ENCODE results near the gene VCP.

VCP gene

GRCh38 chr9:35114113-35114839 is 41.9 kb upstream of the VCP start:
- peak; percentile 98 for DNase-seq

DNA sequence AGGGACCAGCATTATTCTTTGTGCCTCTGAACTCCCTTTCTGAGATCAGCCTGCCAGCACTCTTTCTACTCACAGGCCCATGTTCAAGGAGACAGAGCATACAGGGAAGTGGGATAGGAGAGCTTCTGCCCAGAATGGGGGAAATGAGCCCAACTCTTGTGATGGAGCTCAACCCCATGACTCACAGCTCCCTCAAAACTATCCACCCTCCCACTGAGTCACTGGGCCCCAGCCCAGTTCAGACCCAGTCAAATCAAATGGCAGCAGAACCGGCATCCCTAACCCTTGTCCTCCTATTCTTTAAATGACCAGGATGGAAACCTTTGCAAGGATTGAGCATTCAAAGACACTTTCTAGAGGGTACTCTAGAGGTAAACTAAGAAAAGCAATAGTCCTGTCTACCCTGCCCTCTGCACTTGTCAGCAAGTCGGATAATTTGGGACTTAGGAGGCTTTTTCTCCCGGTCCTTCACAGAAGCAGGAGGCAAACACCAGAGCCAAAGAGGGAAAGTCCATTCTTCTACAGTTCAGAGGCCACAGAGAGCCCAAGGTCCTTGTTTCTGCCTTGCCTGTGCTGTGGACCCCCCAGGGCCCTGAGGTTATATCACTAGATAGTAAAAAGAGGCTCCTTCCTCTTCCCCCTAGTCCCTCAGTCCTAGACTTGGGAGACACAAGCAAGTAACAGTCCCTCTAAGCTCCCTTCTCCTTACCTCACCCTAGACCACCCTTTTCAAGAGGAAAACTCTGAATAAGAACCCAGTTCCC is 40.0 kb upstream of the VCP start:
- no peaks in the 10 kb centered on the region for H3K27me3 ChIP-seq (replicated peaks)
- peak; percentile 32 for DNase-seq
- H3K36me3 ChIP-seq (replicated peaks) = peaks cover 11% of the 10 kb centered on the region
- in situ Hi-C loops (cut with HindIII; ENCODE audit: low pct_ligation_motif_present, low sequenced_read_pairs) = no loop called here
- H3K27ac ChIP-seq = peak overlapping the region; percentile 87
- peak overlapping the region; percentile 18 for H3K4me3 ChIP-seq (ENCODE audit: low read depth, low read length)
- TF ChIP-seq, protein P1, sequence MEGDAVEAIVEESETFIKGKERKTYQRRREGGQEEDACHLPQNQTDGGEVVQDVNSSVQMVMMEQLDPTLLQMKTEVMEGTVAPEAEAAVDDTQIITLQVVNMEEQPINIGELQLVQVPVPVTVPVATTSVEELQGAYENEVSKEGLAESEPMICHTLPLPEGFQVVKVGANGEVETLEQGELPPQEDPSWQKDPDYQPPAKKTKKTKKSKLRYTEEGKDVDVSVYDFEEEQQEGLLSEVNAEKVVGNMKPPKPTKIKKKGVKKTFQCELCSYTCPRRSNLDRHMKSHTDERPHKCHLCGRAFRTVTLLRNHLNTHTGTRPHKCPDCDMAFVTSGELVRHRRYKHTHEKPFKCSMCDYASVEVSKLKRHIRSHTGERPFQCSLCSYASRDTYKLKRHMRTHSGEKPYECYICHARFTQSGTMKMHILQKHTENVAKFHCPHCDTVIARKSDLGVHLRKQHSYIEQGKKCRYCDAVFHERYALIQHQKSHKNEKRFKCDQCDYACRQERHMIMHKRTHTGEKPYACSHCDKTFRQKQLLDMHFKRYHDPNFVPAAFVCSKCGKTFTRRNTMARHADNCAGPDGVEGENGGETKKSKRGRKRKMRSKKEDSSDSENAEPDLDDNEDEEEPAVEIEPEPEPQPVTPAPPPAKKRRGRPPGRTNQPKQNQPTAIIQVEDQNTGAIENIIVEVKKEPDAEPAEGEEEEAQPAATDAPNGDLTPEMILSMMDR (IDR thresholded peaks at IDR 0.05; ENCODE audit: low read depth, low read length, missing control alignments) = no peak

More at GRCh38 chr9:35114113-35114839, 41.9 kb upstream of the VCP start:
- Histone ChIP-seq H3K4me3 (ENCODE audit: low read depth, low read length) (peak overlapping the region; percentile 94), H3K36me3 (replicated peaks) (no peaks in the 10 kb centered on the region), H3K27me3 (replicated peaks) (no peaks in the 10 kb centered on the region), H3K27ac (peak overlapping the region; percentile 89)
- in situ Hi-C loops (cut with HindIII; ENCODE audit: low pct_ligation_motif_present, low sequenced_read_pairs) = no loop called here
- TF ChIP-seq, protein P1 (IDR thresholded peaks at IDR 0.05; ENCODE audit: low read depth, low read length, missing control alignments) = no peak

DNA sequence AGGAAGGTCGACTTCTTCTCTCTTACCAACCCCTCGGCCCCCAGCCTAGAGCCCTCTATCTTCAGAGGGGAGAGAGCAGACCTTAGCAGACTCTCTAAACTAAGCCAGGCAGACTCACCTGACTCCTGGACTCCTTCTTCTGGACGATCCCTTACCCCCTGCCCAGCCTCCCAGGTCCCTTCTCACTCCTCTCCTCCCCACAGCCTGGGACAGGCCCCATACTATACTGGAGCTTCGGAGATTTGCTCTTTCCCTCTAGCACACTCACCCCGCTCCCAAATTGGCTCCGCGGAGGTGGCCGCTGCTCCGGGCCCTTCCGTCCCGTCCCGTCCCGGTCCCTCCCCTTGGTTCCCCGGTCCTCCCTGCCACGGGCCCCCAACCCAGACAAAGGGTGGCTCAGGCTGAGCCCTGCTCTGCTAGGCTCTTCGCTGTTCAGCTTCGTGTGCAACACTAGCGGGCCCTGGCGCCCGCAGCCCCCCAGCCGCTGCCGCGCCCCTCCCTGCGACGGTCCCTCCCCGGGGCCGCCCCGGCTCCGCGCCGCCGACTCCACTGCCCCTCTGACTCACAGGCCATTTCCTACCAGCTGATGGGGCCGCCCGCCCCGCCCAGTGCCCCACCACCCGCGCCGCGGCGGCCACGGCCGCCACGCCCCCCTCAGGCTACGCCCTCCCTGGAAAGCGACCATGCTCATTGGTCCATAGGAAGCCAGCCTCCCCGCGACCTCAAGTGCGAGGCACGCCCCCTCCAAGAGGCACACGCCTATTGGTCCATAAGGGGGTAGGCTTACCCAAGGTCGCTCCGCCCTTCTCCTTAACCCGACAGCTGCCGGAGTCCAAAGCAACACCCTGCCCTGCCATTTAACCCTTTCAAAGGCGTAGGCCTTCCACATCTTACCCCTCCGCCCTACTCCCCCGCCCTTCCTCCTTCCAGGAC is 38.8 kb upstream of the VCP start:
- H3K36me3 ChIP-seq (replicated peaks) = peaks cover 18% of the 10 kb centered on the region
- H3K27me3 ChIP-seq (replicated peaks) = no peaks in the 10 kb centered on the region
- peak overlapping the region; percentile 78 for H3K4me3 ChIP-seq (ENCODE audit: low read depth, low read length)
- in situ Hi-C loops (cut with HindIII; ENCODE audit: low pct_ligation_motif_present, low sequenced_read_pairs) = no loop called here
- DNase-seq = peak; percentile 99
- TF ChIP-seq, protein P1 (IDR thresholded peaks at IDR 0.05; ENCODE audit: low read depth, low read length, missing control alignments) = no peak
- H3K27ac ChIP-seq = peak overlapping the region; percentile 96

- H3K36me3 ChIP-seq (replicated peaks) = peaks cover 27% of the 10 kb centered on the region
- TF ChIP-seq, protein P1 (IDR thresholded peaks at IDR 0.05; ENCODE audit: low read depth, low read length, missing control alignments) = no peak
- H3K4me3 ChIP-seq (ENCODE audit: low read depth, low read length) = peak overlapping the region; percentile 78
- H3K27me3 ChIP-seq (replicated peaks) = no peaks in the 10 kb centered on the region
- in situ Hi-C loops (cut with HindIII; ENCODE audit: low pct_ligation_motif_present, low sequenced_read_pairs) = no loop called here
- DNase-seq = peak; percentile 49
- peak overlapping the region; percentile 96 for H3K27ac ChIP-seq
Observed at GRCh38 chr9:35110327-35110761, 37.9 kb upstream of the VCP start.

- in situ Hi-C loops (cut with HindIII; ENCODE audit: low pct_ligation_motif_present, low sequenced_read_pairs) = no loop called here
- no peak overlapping the region for H3K27ac ChIP-seq
- no peak for DNase-seq
Observed at GRCh38 chr9:35108946-35109575, 36.6 kb upstream of the VCP start.

More at GRCh38 chr9:35108946-35109575, 36.6 kb upstream of the VCP start:
- TF ChIP-seq, protein P1 (IDR thresholded peaks at IDR 0.05; ENCODE audit: low read depth, low read length, missing control alignments) = no peak
- H3K27me3 ChIP-seq (replicated peaks) = no peaks in the 10 kb centered on the region
- no peak overlapping the region for H3K4me3 ChIP-seq (ENCODE audit: low read depth, low read length)
- H3K36me3 ChIP-seq (replicated peaks) = peaks cover 40% of the 10 kb centered on the region
